CD4-positive, alpha-beta T cell treated with Interleukin-15 for 4 hours (primary cell): ENCODE measurements around the gene GLP2R.
A peak's percentile ranks its signal among the peaks of the same experiment; 100 is the strongest.
"Not testable (repeated sequence)": the region's sequence is repeated elsewhere in the genome, so short reads cannot be mapped to it uniquely, and the experiment has no call there.

ENCODE experiments used
- DNase-seq: peaks from one replicate; pipeline ENCODE4 v3.0.0-alpha.2; 2020; ENCODE audit warnings: low spot score

GLP2R gene

GRCh38 chr17:9899280-9900043 is 73.7 kb downstream of the GLP2R start:
- DNase-seq = no peak

- no peak for DNase-seq
These were observed 74.4 kb downstream of the GLP2R start for GRCh38 chr17:9900044-9900594.

- DNase-seq = no peak
These were observed 75.1 kb downstream of the GLP2R start for GRCh38 chr17:9900784-9901183.

- no peak for DNase-seq
These were observed 76.4 kb downstream of the GLP2R start for GRCh38 chr17:9902120-9902519.

GRCh38 chr17:9904277-9905077 is 78.8 kb downstream of the GLP2R start:
- no peak for DNase-seq

GRCh38 chr17:9905078-9905415 is 79.3 kb downstream of the GLP2R start, which contains the start of gene RCVRN:
RCVRN (minus strand) TSS chr17:9905271; CDS start chr17:9905180, 91 bp downstream.
- DNase-seq = no peak

GRCh38 chr17:9905902-9906301 is 80.2 kb downstream of the GLP2R start:
- peak; percentile 2 for DNase-seq

GRCh38 chr17:9906616-9907015 is 80.9 kb downstream of the GLP2R start:
- no peak for DNase-seq

- no peak for DNase-seq
These were observed 81.4 kb downstream of the GLP2R start for GRCh38 chr17:9907131-9907530.

- no peak for DNase-seq
These were observed 82.3 kb downstream of the GLP2R start for GRCh38 chr17:9907883-9908648.

- DNase-seq = no peak
These were observed 82.9 kb downstream of the GLP2R start for GRCh38 chr17:9908649-9909042.

- DNase-seq = no peak
These were observed 85.4 kb downstream of the GLP2R start for GRCh38 chr17:9911089-9911488.

GRCh38 chr17:9912121-9913099 is 86.7 kb downstream of the GLP2R start:
- no peak for DNase-seq

- no peak for DNase-seq
These were observed 87.8 kb downstream of the GLP2R start for GRCh38 chr17:9913476-9913875.

GRCh38 chr17:9916108-9916507 is 90.4 kb downstream of the GLP2R start:
- DNase-seq = no peak

GRCh38 chr17:9917131-9917530 is 91.4 kb downstream of the GLP2R start:
- no peak for DNase-seq

GRCh38 chr17:9917801-9918200 is 92.1 kb downstream of the GLP2R start:
- DNase-seq = no peak

- no peak for DNase-seq
These were observed 92.6 kb downstream of the GLP2R start for GRCh38 chr17:9918352-9918751.

GRCh38 chr17:9918804-9919352 is 93.2 kb downstream of the GLP2R start:
- DNase-seq = no peak

GRCh38 chr17:9921216-9921615 is 95.5 kb downstream of the GLP2R start:
- not testable (repeated sequence) for DNase-seq
